A673 (cell line): ENCODE results near the gene SUPT4H1. TPM values are rescaled to one million over a fixed set of nuclear protein-coding genes. Genes with fewer than 3 reads are reported as not detected.

Experiments used
- BruUV-seq: library from RNA; stranded (reverse); fragments of 400-500 nt; replicated peaks from 2 replicates; lab custom pipeline; 2021; lab: Mats Ljungman, UMichigan
- CTCF ChIA-PET: fragments of 300-600 bp; sonication (Branson Sonifier 250); formaldehyde crosslinking; loops from one replicate; lab custom pipeline; 2022; ENCODE audit warnings: antibody characterized with exemption; lab: Charles Lee
- POLR2A ChIA-PET: fragments of 300-600 bp; sonication (Branson Sonifier 250); formaldehyde crosslinking; loops from one replicate; lab custom pipeline; 2022; ENCODE audit warnings: antibody characterized with exemption; ENCODE audit not compliant: low non-redundant PET; lab: Charles Lee
- DNase-seq: peaks from one replicate; pipeline ENCODE4 v3.0.0-alpha.2; 2015; ENCODE audit warnings: low spot score
- H3K27ac ChIP-seq: fragments of 200-600 bp; sonication (generic); 2 replicates; pipeline ENCODE4 v1.5.1; 2016; ENCODE audit warnings: mixed run types, low read depth, mild to moderate bottlenecking, mixed read lengths, antibody characterized with exemption, low read length; ENCODE audit not compliant: poor library complexity, severe bottlenecking
- H3K27me3 ChIP-seq: fragments of 200-600 bp; sonication (generic); replicated peaks from 2 replicates; pipeline ENCODE4 v1.6.1; 2017; ENCODE audit warnings: mixed run types, low read depth, mild to moderate bottlenecking, mixed read lengths, antibody characterized with exemption, low read length; ENCODE audit not compliant: insufficient read depth, poor library complexity
- H3K36me3 ChIP-seq: fragments of 200-600 bp; sonication (generic); 2 replicates; pipeline ENCODE4 v1.6.1; 2016; ENCODE audit warnings: mixed run types, mild to moderate bottlenecking, mixed read lengths, antibody characterized with exemption, low read length; ENCODE audit not compliant: insufficient read depth, poor library complexity, severe bottlenecking
- H3K4me1 ChIP-seq: fragments of 200-600 bp; sonication (generic); 2 replicates; pipeline ENCODE4 v1.6.1; 2017; ENCODE audit warnings: mixed run types, mild to moderate bottlenecking, mixed read lengths, antibody characterized with exemption, low read length; ENCODE audit not compliant: insufficient read depth, poor library complexity, severe bottlenecking
- H3K4me3 ChIP-seq: fragments of 200-600 bp; sonication (generic); 2 replicates; pipeline ENCODE4 v1.5.1; 2016; ENCODE audit warnings: low read depth, mixed run types, mild to moderate bottlenecking, mixed read lengths, low read length; ENCODE audit not compliant: poor library complexity, severe bottlenecking
- H3K9me3 ChIP-seq: fragments of 200-600 bp; sonication (generic); 2 replicates; pipeline ENCODE4 v1.6.1; 2016; ENCODE audit warnings: mixed run types, low read depth, mild to moderate bottlenecking, mixed read lengths, antibody characterized with exemption, low read length; ENCODE audit not compliant: poor library complexity, severe bottlenecking
- EZH2 ChIP-seq: fragments of 200-600 bp; sonication (generic); IDR thresholded peaks from 2 replicates; pipeline ENCODE4 v1.6.1; 2017; ENCODE audit warnings: borderline replicate concordance, low read depth, mild to moderate bottlenecking, mixed read lengths, antibody characterized with exemption, low read length; ENCODE audit not compliant: poor library complexity, severe bottlenecking
- intact Hi-C: fragments of 100-400 bp; cut with micrococcal nuclease; formaldehyde crosslinking; loops from one replicate; pipeline ENCODE4 v1.10.0; 2022; ENCODE audit not compliant: unreplicated experiment
- total RNA-seq: library from RNA; stranded (reverse); gene quantifications from 2 replicates; pipeline ENCODE4 v1.2.3, GENCODE V29; 2021
- TF ChIP-seq, protein P1 (sequence below): fragments of 300-800, 200-600 bp; sonication (generic); conservative IDR thresholded peaks from 2 replicates; pipeline ENCODE4 v1.5.1; 2017; ENCODE audit warnings: low read depth, mild to moderate bottlenecking, antibody characterized with exemption, low read length, moderate library complexity, mixed read lengths

Gene SUPT4H1
- total RNA-seq, 1 experiment from 2014 or later: 106 TPM

DNA sequence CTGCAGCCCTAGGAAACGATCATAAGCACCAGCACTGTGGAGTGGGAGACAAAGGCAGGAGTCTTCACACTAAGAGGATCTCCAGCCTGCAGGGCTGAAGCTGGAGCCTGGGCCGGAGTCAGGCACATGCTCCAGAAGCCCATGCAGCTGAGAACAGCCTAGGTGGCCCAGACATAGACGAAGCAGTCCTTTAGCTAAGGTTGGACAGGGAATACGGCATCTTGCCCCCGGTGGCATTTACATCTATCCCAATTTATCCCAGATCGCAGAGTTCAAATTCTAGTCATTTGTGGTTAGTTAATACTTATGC is 37.3 kb downstream of the SUPT4H1 start:
- Histone ChIP-seq H3K4me1 (peaks cover 15% of the 10 kb centered on the region), H3K36me3 (no peaks in the 10 kb centered on the region), H3K27ac (peak overlapping the region; percentile 4), H3K4me3 (no peak overlapping the region), H3K9me3 (no peaks in the 10 kb centered on the region), H3K27me3 (no peaks in the 10 kb centered on the region)
- CTCF ChIA-PET: interaction anchor here (1.3 kb wide), 1 partner anchor 11 kb away, joined by 3 read pairs; no protein-coding TSS in a partner anchor
- TF ChIP-seq, protein P1, sequence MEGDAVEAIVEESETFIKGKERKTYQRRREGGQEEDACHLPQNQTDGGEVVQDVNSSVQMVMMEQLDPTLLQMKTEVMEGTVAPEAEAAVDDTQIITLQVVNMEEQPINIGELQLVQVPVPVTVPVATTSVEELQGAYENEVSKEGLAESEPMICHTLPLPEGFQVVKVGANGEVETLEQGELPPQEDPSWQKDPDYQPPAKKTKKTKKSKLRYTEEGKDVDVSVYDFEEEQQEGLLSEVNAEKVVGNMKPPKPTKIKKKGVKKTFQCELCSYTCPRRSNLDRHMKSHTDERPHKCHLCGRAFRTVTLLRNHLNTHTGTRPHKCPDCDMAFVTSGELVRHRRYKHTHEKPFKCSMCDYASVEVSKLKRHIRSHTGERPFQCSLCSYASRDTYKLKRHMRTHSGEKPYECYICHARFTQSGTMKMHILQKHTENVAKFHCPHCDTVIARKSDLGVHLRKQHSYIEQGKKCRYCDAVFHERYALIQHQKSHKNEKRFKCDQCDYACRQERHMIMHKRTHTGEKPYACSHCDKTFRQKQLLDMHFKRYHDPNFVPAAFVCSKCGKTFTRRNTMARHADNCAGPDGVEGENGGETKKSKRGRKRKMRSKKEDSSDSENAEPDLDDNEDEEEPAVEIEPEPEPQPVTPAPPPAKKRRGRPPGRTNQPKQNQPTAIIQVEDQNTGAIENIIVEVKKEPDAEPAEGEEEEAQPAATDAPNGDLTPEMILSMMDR: no peak
- no peak for TF ChIP-seq EZH2
- BruUV-seq: no TSS peak
- DNase-seq: no peak
- intact Hi-C loops: loop anchor here (5.0 kb wide), 1 partner anchor 133 kb away; no protein-coding TSS in a partner anchor
- POLR2A ChIA-PET: interaction anchor here (0.7 kb wide), 1 partner anchor 31 kb away, joined by 3 read pairs; no protein-coding TSS in a partner anchor

DNA sequence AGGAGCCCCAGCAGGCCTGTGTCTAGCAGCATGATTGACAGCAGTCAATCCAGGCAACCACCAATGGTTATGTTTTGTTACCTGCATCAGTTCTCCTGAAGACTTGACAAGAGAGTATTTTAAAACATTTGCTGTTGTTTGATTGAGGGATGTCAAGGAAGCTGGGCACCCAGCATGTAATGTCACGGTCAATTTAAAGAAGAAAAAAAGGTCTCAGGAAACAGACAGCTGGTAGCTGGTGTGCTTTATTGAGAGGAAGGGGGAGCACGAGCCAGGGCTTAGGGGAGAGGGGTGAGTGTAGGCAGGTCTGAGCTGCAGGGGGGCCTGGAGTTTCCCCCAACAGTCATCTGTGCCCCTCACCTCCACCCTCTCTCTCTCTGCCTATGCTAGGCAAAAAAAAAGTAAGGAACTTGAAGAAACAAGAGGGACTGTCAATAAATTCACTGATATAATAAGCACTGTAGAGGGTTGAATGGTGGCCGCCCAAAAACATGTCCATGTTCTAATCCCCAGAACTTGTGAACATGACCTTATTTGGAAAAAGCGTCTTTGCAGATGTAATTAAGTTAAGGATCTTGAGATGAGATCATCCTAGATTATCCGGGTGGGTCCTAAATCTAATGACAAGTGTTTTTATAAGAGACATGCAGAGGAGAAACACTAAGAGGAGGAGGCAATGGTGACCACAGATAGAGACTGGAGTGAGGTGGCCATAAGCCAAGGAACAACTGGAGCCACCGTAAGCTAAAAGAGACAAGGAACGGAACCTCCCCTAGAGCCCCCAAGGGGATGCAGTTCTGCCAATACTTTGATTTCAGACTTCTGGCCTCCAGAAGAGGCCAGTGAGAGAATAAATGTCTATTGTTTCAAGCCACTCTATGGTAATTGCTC is 37.9 kb downstream of the SUPT4H1 start:
- Histone ChIP-seq H3K27me3 (no peaks in the 10 kb centered on the region), H3K4me3 (no peak overlapping the region), H3K4me1 (peaks cover 15% of the 10 kb centered on the region), H3K9me3 (no peaks in the 10 kb centered on the region), H3K27ac (peak overlapping the region; percentile 4), H3K36me3 (no peaks in the 10 kb centered on the region)
- CTCF ChIA-PET: interaction anchor here (0.6 to 1.3 kb wide), 2 partner anchors 10 to 54 kb away, joined by 3 read pairs; no protein-coding TSS in a partner anchor
- POLR2A ChIA-PET: interaction anchor here (0.7 kb wide), 1 partner anchor 31 kb away, joined by 3 read pairs; no protein-coding TSS in a partner anchor
- intact Hi-C loops: no loop called here
- DNase-seq: peak; percentile 70
- TF ChIP-seq, protein P1: no peak
- no peak for TF ChIP-seq EZH2
- BruUV-seq: no TSS peak

DNA sequence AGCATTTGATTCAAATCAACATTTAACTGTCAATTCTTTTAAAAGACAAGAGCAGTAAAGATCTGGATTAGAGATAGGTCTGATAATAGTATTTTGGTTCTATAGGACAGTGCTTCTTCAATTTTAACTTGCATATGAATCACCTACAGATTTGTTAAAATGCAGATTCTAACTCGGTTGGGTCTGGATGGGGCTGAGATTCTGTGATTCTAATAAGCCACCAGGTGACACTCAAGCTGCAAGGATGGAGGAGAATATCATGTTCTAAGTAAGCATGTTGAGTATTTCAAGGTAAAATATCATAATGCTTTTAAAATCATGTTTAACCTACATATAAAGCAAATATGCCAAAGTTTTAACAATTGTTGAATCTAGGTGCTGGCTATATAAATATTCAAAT is 39.2 kb downstream of the SUPT4H1 start:
- Histone ChIP-seq H3K27ac (no peak overlapping the region), H3K4me3 (no peak overlapping the region), H3K36me3 (no peaks in the 10 kb centered on the region), H3K9me3 (no peaks in the 10 kb centered on the region), H3K27me3 (no peaks in the 10 kb centered on the region), H3K4me1 (peaks cover 15% of the 10 kb centered on the region)
- TF ChIP-seq EZH2: no peak
- TF ChIP-seq, protein P1: no peak
- ChIA-PET CTCF (no interaction called here), POLR2A (no interaction called here)
- intact Hi-C loops: no loop called here
- BruUV-seq: no TSS peak
- DNase-seq: no peak
